Uterus (tissue), 4 donors: ENCODE results near the gene LRRC52. TPM values are rescaled to one million over a fixed set of nuclear protein-coding genes. Genes with fewer than 3 reads are reported as not detected.

Source experiments
- DNase-seq, 2 donors: peaks; one replicate each; pipeline ENCODE4 v3.0.0-alpha.2; 2019 to 2020
- H3K27ac ChIP-seq, 2 donors: fragments of 200-600 bp; sonication (generic); 1 replicate in 1 of 2; 2 replicates in 1 of 2; pipeline ENCODE4 v1.5.1; 2016 to 2018
- H3K27me3 ChIP-seq, 2 donors: fragments of 200-600 bp; sonication (generic); one replicate each; pipeline ENCODE4 v1.5.1; 2018 to 2019; ENCODE audit warnings: control low read depth in 1 of 2
- H3K36me3 ChIP-seq, 2 donors: fragments of 200-600 bp; sonication (generic); one replicate each; pipeline ENCODE4 v1.5.1; 2019; ENCODE audit warnings: control low read depth in 1 of 2
- H3K4me1 ChIP-seq, 2 donors: fragments of 200-600 bp; sonication (generic); one replicate each; pipeline ENCODE4 v1.5.1; 2018 to 2019; ENCODE audit warnings: control low read depth in 1 of 2
- H3K4me3 ChIP-seq, 2 donors: fragments of 200-600 bp; sonication (generic); 1 replicate in 1 of 2; 2 replicates in 1 of 2; pipeline ENCODE4 v1.5.1; 2018 to 2019; ENCODE audit warnings: mild to moderate bottlenecking in 1 of 2
- H3K9me3 ChIP-seq, 2 donors: fragments of 200-600 bp; sonication (generic); one replicate each; pipeline ENCODE4 v1.5.1; 2019; ENCODE audit warnings: control low read depth in 1 of 2
- CTCF ChIP-seq, 4 experiments: fragments of 200-600 bp in 2 of 4; fragments of 450-650 bp in 2 of 4; sonication (generic) in 2 of 4; IDR thresholded peaks; one replicate each; pipeline ENCODE4 v1.5.1; 2016 to 2019; ENCODE audit warnings: antibody characterized with exemption in 4 of 4, mild to moderate bottlenecking in 2 of 4, moderate library complexity in 1 of 4
- POLR2A ChIP-seq, 2 donors: fragments of 450-650 bp; IDR thresholded peaks; one replicate each; pipeline ENCODE4 v1.6.1; 2016; ENCODE audit warnings: antibody characterized with exemption in 2 of 2, mild to moderate bottlenecking in 1 of 2, moderate library complexity in 1 of 2
- intact Hi-C: fragments of 100-400 bp; cut with DNase I; formaldehyde crosslinking; loops from one replicate; pipeline ENCODE4 v1.15.1; 2023; ENCODE audit warnings: low total_unique reads
- total RNA-seq, 4 donors: library from RNA; depleted of rRNA in 3 of 4; stranded (reverse); fragments of >200 nt in 3 of 4; gene quantifications; one replicate each; pipeline versions ENCODE4 v1.1.0 to v1.2.4, GENCODE V29; 2014 to 2023
- donor health status: DM: yes; HTN: yes; CAD: no.

The LRRC52 gene
- total RNA-seq, 4 donors from 2014 or later: not detected

GRCh38 chr1:165544996-165545395 is 1.2 kb downstream of the LRRC52 start:
- Histone ChIP-seq H3K27me3 (no peaks in the 10 kb centered on the region), H3K36me3 (no peaks in the 10 kb centered on the region), H3K4me1 (no peaks in the 10 kb centered on the region), H3K4me3 (no peak overlapping the region), H3K9me3 (no peaks in the 10 kb centered on the region), H3K27ac (no peak overlapping the region)
- DNase-seq: no peak
- intact Hi-C loops: no loop called here
- TF ChIP-seq POLR2A (IDR thresholded peaks at IDR 0.05): no peak
- TF ChIP-seq CTCF (IDR thresholded peaks at IDR 0.05): no peak

- Histone ChIP-seq H3K27me3 (no peaks in the 10 kb centered on the region), H3K4me3 (no peak overlapping the region), H3K27ac (no peak overlapping the region), H3K9me3 (no peaks in the 10 kb centered on the region), H3K36me3 (no peaks in the 10 kb centered on the region), H3K4me1 (no peaks in the 10 kb centered on the region)
- no peak for DNase-seq
- intact Hi-C loops: no loop called here
- TF ChIP-seq CTCF (IDR thresholded peaks at IDR 0.05) (no peak), POLR2A (IDR thresholded peaks at IDR 0.05) (no peak)
These were observed 2.2 kb downstream of the LRRC52 start for GRCh38 chr1:165545974-165546373.

- no peak for DNase-seq
- Histone ChIP-seq H3K27me3 (no peaks in the 10 kb centered on the region), H3K9me3 (no peaks in the 10 kb centered on the region), H3K36me3 (no peaks in the 10 kb centered on the region), H3K4me1 (no peaks in the 10 kb centered on the region), H3K4me3 (no peak overlapping the region), H3K27ac (no peak overlapping the region)
- no peak for TF ChIP-seq POLR2A (IDR thresholded peaks at IDR 0.05)
- TF ChIP-seq CTCF (IDR thresholded peaks at IDR 0.05): no peak
- intact Hi-C loops: no loop called here
These were observed 6.2 kb downstream of the LRRC52 start for GRCh38 chr1:165549973-165550372.

- no peak overlapping the region for H3K4me3 ChIP-seq
- no peak for DNase-seq
- intact Hi-C loops: no loop called here
These were observed 7.7 kb downstream of the LRRC52 start for GRCh38 chr1:165551469-165551868.

More at GRCh38 chr1:165551469-165551868, 7.7 kb downstream of the LRRC52 start:
- no peaks in the 10 kb centered on the region for H3K27me3 ChIP-seq
- no peaks in the 10 kb centered on the region for H3K4me1 ChIP-seq
- H3K36me3 ChIP-seq: no peaks in the 10 kb centered on the region
- H3K9me3 ChIP-seq: no peaks in the 10 kb centered on the region
- TF ChIP-seq CTCF (IDR thresholded peaks at IDR 0.05): no peak
- no peak for TF ChIP-seq POLR2A (IDR thresholded peaks at IDR 0.05)
- no peak overlapping the region for H3K27ac ChIP-seq
